GM21529 (cell line): ENCODE results near the gene OR2H2.
A peak's percentile ranks its signal among the peaks of the same experiment; 100 is the strongest.

ENCODE experiments used
- ATAC-seq: cut with Tn5 transposase; IDR thresholded peaks from one replicate; pipeline ENCODE4 v1.9.1; 2021; ENCODE audit not compliant: unreplicated experiment

The OR2H2 gene

DNA sequence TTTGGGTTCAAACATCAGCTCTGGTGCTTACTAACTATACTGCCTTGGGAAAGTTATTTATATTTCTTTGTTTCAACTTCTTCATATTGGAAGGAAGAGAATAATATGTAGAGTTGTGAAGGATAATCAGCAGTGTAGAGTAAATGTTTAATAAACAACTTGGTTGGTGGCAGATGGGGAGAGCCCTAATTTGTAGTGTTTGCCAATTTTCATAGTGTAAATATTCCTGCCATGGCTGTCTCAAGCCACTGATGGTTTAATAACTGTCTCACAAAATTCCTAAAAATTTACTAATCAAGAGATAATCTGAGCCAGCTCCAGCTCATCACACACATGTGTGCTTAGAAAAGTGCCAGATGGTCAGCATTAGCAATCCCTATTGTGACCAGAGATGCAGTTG lies at the start of gene OR2H2:
OR2H2 (plus strand) TSS at position 301 of the 400 bp plus-strand sequence. CDS start 2,824 bp downstream, outside the sequence.
- ATAC-seq, result no peak

GRCh38 chr6:29537714-29538403 lies 47.1 kb upstream of the OR2H2 start:
- ATAC-seq, result no peak

DNA sequence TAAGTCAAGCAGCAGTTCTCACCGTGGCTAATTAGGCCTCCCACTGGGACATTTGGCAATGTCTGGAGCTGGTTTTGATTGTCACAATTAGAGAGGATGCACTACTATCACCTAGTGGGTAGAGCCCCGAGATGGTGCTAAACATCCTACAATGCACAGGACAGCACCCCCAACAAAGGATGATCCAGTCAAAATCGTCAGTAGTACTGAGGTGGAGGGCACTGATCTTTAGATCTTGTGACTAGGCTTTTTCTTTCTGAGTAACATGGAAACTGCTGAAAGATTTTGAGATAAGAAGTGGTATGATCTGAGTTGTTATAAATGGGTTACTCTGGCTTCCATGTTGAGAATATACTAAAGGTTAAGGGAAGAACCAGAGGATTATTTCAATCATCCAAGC lies 37.3 kb upstream of the OR2H2 start:
- ATAC-seq, result no peak

GRCh38 chr6:29552512-29553051 lies 32.3 kb upstream of the OR2H2 start:
- peak; percentile 93 for ATAC-seq

DNA sequence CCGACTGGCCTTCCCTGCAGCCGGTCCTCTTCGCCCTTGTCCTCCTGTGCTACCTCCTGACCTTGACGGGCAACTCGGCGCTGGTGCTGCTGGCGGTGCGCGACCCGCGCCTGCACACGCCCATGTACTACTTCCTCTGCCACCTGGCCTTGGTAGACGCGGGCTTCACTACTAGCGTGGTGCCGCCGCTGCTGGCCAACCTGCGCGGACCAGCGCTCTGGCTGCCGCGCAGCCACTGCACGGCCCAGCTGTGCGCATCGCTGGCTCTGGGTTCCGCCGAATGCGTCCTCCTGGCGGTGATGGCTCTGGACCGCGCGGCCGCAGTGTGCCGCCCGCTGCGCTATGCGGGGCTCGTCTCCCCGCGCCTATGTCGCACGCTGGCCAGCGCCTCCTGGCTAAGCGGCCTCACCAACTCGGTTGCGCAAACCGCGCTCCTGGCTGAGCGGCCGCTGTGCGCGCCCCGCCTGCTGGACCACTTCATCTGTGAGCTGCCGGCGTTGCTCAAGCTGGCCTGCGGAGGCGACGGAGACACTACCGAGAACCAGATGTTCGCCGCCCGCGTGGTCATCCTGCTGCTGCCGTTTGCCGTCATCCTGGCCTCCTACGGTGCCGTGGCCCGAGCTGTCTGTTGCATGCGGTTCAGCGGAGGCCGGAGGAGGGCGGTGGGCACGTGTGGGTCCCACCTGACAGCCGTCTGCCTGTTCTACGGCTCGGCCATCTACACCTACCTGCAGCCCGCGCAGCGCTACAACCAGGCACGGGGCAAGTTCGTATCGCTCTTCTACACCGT lies 31.5 kb upstream of the OR2H2 start:
- no peak for ATAC-seq

DNA sequence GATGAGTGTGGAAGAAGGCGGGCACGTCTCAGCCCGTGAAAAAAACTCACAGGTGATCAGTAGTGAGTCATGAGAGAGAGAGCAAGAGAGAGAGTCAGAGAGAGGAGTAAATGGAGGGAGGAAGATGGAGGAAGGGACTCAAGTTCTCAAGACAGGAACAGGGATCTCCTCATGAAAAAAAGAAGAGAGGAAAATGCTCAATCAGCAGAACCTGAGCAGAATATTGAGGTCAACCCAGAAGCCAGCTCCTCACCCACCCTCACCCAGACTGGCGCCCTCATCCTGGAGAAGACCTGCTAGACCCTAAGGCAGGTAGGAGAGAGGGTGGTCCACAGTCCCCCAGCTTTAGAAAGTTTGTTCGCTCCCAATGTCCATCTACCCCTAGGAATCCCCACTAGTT lies 30.2 kb upstream of the OR2H2 start:
- no peak for ATAC-seq

DNA sequence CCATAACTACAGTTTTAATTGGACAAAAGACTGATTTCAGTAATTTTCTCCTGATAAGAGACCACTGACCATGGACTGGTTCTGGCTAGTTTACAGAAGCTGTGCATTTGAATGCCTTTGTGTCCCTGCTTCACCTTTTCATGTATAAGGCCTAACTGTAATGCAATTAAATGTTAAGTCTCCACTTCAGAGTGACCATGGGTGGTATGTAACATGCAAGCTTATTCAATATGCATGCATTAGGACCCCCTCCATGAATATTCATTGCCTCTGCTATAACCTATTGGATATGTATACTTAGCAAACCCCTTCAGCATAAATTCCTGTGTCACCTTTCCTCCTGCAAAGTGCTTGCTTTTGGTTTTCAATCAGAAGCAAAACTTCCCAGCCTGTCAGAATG lies 27.6 kb upstream of the OR2H2 start:
- no peak for ATAC-seq

DNA sequence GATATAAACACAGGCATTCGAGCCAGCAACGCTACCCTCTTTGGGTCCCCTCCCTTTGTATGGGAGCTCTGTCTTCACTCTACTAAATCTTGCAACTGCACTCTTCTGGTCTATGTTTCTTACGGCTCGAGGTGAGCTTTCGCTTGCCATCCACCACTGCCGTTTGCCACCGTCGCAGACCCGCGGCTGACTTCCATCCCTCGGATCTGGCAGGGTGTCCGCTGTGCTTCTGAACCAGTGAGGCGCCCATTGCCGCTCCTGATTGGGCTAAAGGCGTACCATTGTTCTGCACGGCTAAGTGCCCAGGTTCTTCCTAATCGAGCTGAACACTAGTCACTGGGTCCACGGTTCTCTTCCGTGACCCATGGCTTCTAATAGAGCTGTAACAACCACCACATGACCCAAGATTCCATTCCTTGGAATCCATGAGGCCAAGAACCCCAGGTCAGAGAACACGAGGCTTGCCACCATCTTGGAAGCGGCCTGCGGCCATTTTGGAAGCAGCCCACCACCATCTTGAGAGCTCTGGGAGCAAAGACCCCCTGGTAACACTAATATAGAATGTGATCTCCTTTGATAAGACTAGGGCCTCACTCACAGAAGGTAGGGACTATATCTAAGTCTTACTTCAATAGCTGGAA lies 26.4 kb upstream of the OR2H2 start:
- ATAC-seq, result no peak

- no peak for ATAC-seq
These were observed 25.2 kb upstream of the OR2H2 start, which contains the start of gene UBD for GRCh38 chr6:29559524-29560287. UBD (minus strand) TSS chr6:29559732; CDS start chr6:29559701, 31 bp downstream.

DNA sequence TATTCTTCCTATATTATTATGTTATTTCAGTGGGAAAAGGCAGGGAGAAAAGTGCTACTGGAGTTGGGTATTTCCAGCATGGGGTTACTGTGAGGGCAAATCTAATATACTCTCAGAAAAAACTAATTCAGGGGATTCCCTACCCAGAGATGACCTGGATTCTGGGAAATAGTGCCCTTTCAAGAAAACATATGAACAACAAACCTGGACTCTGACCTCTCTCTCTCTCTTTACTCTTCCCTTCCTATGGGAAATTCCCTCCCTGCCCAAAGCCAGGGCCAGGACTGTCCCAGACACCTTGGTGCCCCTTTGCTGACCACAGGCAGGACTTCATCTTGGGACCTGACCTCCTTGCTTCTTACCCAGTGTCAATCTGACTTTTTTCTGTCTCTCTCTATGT lies 23.8 kb upstream of the OR2H2 start:
- ATAC-seq, result no peak

GRCh38 chr6:29561606-29562181 lies 23.2 kb upstream of the OR2H2 start:
- no peak for ATAC-seq

GRCh38 chr6:29563435-29563965 lies 21.4 kb upstream of the OR2H2 start:
- no peak for ATAC-seq

- no peak for ATAC-seq
These were observed 20.0 kb upstream of the OR2H2 start for GRCh38 chr6:29564875-29565274.

- no peak for ATAC-seq
These were observed 18.1 kb upstream of the OR2H2 start for GRCh38 chr6:29566856-29567255.

DNA sequence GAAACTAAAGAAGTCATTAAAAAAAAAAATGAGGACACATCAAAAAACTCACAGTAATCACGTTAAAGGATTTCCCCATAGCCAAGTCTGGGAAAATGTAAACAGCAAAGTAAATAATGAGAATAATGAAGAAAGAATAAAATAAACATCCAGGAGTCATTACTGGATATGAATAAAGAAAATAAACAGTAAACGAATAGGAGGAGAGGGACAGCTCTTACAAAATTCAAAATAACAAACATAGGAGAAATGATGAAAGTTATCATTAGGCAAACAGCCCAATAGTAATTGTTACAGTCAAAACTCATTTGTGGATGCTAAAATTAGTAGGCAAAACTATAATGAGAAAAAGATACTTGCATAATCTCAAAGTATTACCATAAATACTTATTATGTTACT lies 17.4 kb upstream of the OR2H2 start:
- no peak for ATAC-seq

GRCh38 chr6:29567991-29568390 lies 16.9 kb upstream of the OR2H2 start:
- no peak for ATAC-seq

- ATAC-seq, result no peak
These were observed 8.9 kb upstream of the OR2H2 start for GRCh38 chr6:29576056-29576455.

- ATAC-seq, result no peak
These were observed 7.4 kb upstream of the OR2H2 start for GRCh38 chr6:29577544-29577943.

- peak; percentile 56 for ATAC-seq
These were observed 4.6 kb downstream of the OR2H2 start for GRCh38 chr6:29589423-29590048.
